Left colon (tissue), 2 donors: ENCODE data around the gene REV3L. TPM values are rescaled to one million over a fixed set of nuclear protein-coding genes. Genes with fewer than 3 reads are reported as not detected.
A peak's percentile ranks its signal among the peaks of the same experiment; 100 is the strongest.

ENCODE experiments used
- ATAC-seq: fragments of 200-7000 bp; cut with Tn5 transposase; one replicate; pipeline ENCODE4 v1.9.1; 2020; ENCODE audit warnings: mild to moderate bottlenecking, moderate library complexity
- DNase-seq, 2 donors: peaks; one replicate each; pipeline ENCODE4 v3.0.0-alpha.2; 2020
- intact Hi-C, 2 donors: fragments of 100-400 bp; cut with DNase I in 1 of 2; cut with micrococcal nuclease in 1 of 2; formaldehyde crosslinking; loops; one replicate each; pipeline versions ENCODE4 v1.11.2 to v1.14.0; 2022; cut with DNase I, micrococcal nuclease
- total RNA-seq, 2 donors: library from RNA; stranded (reverse); fragmentation: NEBNext Ultra II Directional; extraction: Animal tissue kit (Norgen Biotek cat#: 25700); gene quantifications; one replicate each; pipeline ENCODE4 v1.2.1, GENCODE V29; 2021
- donor health status: DM: no; HTN: no; CAD: no.
- donor health status: DM: yes; HTN: yes; CAD: no.

REV3L gene
- total RNA-seq, 2 donors from 2014 or later, result 13.9 to 21.4 TPM

GRCh38 chr6:111503660-111504059, 20.6 kb upstream of the REV3L start:
- intact Hi-C loops, result no loop called here
- ATAC-seq (no peak), DNase-seq (no peak)

DNA sequence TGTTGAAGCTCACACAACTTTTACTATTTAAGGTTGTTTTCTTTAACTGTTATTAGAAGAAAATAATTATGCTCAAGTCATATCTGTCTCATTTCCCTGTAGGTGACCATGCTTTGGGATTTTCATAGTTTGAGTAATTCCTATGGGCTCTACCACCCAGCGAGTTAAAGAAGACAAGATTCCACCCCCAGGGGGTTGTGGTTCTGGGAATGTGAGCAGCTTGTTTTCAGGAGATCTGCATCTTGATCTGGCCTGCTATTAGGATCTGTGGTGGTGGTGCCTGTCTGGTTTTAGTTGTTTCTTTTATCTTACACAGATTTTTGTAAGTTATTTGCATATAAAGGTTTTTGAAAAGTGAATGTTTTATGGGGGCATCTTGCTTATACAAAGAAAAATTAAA, 20.2 kb upstream of the REV3L start:
- intact Hi-C loops, result no loop called here
- DNase-seq (no peak), ATAC-seq (no peak)

- no peak for ATAC-seq
- intact Hi-C loops, result no loop called here
These were observed 19.1 kb upstream of the REV3L start for GRCh38 chr6:111502154-111502553.

GRCh38 chr6:111499269-111499793, 16.3 kb upstream of the REV3L start:
- intact Hi-C loops, result no loop called here
- ATAC-seq (no peak), DNase-seq (no peak)

More at GRCh38 chr6:111502154-111502553, 19.1 kb upstream of the REV3L start:
- no peak for DNase-seq

- no peak for ATAC-seq
- no peak for DNase-seq
- intact Hi-C loops, result no loop called here
These were observed 12.1 kb upstream of the REV3L start for GRCh38 chr6:111494951-111495635.

DNA sequence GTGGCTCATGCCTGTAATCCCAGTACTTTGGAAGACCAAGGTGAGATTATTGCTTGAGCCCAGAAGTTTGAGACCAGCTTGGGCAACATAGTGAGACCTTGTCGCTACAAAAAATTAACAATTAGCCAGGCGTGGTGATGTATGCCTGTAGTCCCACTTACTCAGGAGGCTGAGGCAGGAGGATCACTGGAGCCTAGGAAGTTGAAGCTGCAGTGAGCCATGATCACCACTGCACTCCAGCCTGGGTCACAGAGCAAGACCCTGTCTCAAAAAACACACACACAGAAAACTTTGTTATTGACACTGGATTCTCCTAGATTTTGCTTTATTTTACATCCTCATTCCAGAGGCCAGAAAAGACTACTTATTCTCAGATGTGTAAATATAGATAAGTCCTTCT, 9.5 kb upstream of the REV3L start:
- intact Hi-C loops, result no loop called here
- DNase-seq, result no peak
- ATAC-seq, result no peak

DNA sequence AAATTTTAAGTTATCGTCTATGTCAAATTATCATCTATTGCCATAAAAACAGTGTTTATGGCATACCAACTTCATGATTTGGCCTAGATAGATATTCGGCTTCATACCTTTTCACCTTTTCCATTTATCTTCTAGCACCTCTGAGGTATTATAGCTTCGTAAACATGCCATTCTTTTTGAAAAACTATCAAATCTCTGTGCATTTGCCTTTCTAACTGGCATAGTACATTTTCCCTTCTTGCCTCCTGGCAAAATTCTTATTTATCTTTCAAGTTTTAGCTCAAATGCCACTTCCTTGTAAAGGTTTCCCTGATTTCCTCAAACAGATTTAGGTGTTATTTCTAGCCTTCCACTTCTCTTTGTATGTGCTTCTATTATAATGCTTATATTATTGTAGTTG, 7.0 kb upstream of the REV3L start:
- no peak for DNase-seq
- ATAC-seq, result no peak

GRCh38 chr6:111487661-111488060, 4.6 kb upstream of the REV3L start:
- no peak for ATAC-seq
- DNase-seq, result no peak
- intact Hi-C loops, result loop anchor here in 1 of 2 donors (10.0 kb wide), 1 partner anchor 117 kb away; the partner anchor contains the start of gene TRAF3IP2

More for the DNA sequence above, 7.0 kb upstream of the REV3L start:
- intact Hi-C loops, result no loop called here

DNA sequence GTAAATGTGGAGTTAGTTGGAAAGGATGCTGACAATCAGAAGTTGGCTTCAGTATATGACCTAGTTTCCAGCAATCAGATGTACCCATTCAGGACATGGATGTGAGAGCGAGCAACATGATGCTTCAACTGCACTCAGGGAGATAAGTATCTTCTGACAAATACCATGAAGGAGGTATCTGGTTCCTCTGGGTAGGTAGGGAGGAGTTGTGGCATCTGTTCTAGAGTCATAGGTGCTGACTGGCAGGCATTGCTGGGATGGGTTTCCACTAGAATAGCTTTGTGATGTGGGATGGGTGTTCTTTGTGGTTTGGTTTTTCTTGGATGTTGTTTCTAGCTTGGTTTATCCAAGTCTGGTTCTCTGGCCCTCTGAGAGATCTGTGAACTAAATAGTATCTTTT, 3.9 kb upstream of the REV3L start:
- DNase-seq (no peak), ATAC-seq (no peak)
- intact Hi-C loops, result loop anchor here in 1 of 2 donors (10.0 kb wide), 1 partner anchor 118 kb away; the partner anchor contains the start of gene TRAF3IP2

GRCh38 chr6:111486475-111486874, 3.5 kb upstream of the REV3L start:
- DNase-seq, result no peak
- intact Hi-C loops, result loop anchor here in 1 of 2 donors (10.0 kb wide), 1 partner anchor 118 kb away; the partner anchor contains the start of gene TRAF3IP2
- ATAC-seq, result no peak

GRCh38 chr6:111485342-111485741, 2.3 kb upstream of the REV3L start:
- intact Hi-C loops, result loop anchor here in 1 of 2 donors (10.0 kb wide), 1 partner anchor 119 kb away; the partner anchor contains the start of gene TRAF3IP2
- ATAC-seq, result no peak
- no peak for DNase-seq

GRCh38 chr6:111484633-111484930, 1.6 kb upstream of the REV3L start:
- intact Hi-C loops, result loop anchor here in 1 of 2 donors (10.0 kb wide), 1 partner anchor 120 kb away; the partner anchor contains the start of gene TRAF3IP2
- ATAC-seq, result no peak
- DNase-seq, result no peak

GRCh38 chr6:111483736-111484632, 966 bp upstream of the REV3L start:
- intact Hi-C loops, result loop anchor here in 1 of 2 donors (10.0 kb wide), 1 partner anchor 121 kb away; the partner anchor contains the start of gene TRAF3IP2
- peak; percentile 84 for ATAC-seq
- DNase-seq, result peak; percentile 92 to 96

DNA sequence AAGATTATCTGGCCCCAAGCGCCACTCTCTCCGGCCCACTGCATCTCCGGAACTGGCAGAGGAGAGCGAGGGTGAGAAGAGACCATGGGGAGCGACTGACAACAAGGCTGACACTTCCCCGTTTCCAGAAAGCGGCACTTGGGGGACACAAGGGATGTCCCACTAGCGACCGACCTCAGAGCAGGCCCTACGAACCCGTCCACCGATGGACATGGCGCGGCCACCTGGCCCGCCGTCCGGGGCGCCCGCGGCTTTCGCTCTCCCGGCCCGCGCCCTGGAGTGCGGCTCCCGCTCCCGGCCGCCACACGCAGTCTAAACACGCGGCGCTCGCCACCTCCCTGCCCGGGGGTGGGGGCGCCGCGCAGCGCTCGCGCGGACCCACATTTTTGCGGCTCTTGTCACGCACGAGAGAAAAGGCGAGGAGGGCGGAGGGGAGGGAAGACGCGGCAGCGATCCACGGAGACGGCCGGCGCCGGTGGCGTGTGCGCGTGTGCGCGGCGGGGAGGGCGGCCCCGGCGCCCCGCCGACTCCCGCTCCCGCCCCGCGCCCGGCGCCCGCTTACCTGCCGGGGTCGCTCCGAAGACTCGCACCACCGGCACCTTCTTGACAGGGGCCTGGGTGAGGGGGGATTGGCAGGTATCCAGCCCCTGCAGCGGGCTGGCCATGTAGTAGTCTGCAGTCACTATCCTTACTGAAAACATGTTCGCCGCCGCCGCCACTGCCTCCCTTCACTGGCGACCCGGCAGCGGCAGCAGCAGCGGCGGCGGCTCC, 645 bp downstream of the REV3L start:
- ATAC-seq (peak; percentile 28), DNase-seq (peak; percentile 48 to 68)
- intact Hi-C loops, result loop anchor here in 1 of 2 donors (10.0 kb wide), 1 partner anchor 122 kb away; the partner anchor contains the start of gene TRAF3IP2

DNA sequence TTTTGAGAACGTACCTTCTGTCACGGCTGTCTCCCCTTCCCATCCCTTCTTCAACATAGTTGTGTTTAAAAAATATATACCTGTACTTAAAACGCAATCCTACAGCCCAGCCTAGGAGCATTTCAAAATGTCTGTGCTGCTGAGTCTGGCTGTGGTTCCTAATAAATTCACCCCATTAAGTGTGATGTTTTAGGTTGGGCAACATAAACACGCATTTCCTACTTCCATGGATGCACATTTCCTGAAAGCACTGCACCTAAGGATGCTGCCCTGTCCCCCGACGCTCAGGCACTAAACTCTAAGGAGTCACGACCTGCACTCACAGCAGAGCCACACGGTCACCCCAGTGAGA, 1.2 kb downstream of the REV3L start:
- no peak for DNase-seq
- no peak for ATAC-seq
- intact Hi-C loops, result loop anchor here in 1 of 2 donors (10.0 kb wide), 1 partner anchor 123 kb away; the partner anchor contains the start of gene TRAF3IP2

- ATAC-seq (no peak), DNase-seq (no peak)
- intact Hi-C loops, result loop anchor here in 1 of 2 donors (10.0 kb wide), 1 partner anchor 124 kb away; the partner anchor contains the start of gene TRAF3IP2
These were observed 1.8 kb downstream of the REV3L start for GRCh38 chr6:111480988-111481822.

- peak; percentile 28 for ATAC-seq
- DNase-seq, result no peak
- intact Hi-C loops, result loop anchor here in 1 of 2 donors (10.0 kb wide), 2 partner anchors 124 to 224 kb away; a partner anchor contains a TSS
These were observed 4.3 kb downstream of the REV3L start for GRCh38 chr6:111478749-111479148.
